ENCODE results near the gene ANKFN1. TPM values are rescaled to one million over a fixed set of nuclear protein-coding genes. Genes with fewer than 3 reads are reported as not detected.

Gene ANKFN1
- total RNA-seq, 1 donor from 2014 or later: not detected

- Histone ChIP-seq H3K9ac (ENCODE audit: low read length) (no peak overlapping the region), H3K4me2 (ENCODE audit: low read length) (no peak overlapping the region), H3K79me2 (ENCODE audit: insufficient read depth, low read length) (no peaks in the 10 kb centered on the region), H3K36me3 (ENCODE audit: insufficient read depth, low read length) (no peaks in the 10 kb centered on the region), H3K4me3 (ENCODE audit: insufficient read depth, low read depth, low read length) (no peak overlapping the region), H4K20me1 (ENCODE audit: insufficient read depth, low read length) (no peaks in the 10 kb centered on the region), H3K9me3 (ENCODE audit: insufficient read depth, low read depth, low read length) (no peaks in the 10 kb centered on the region), H3K4me1 (ENCODE audit: insufficient read depth, low read length) (no peaks in the 10 kb centered on the region), H2AFZ (ENCODE audit: low read depth, low read length) (no peak overlapping the region), H3K27ac (ENCODE audit: low read depth, low read length) (no peak overlapping the region), H3K27me3 (ENCODE audit: insufficient read depth, low read length) (no peaks in the 10 kb centered on the region)
- Mint-ChIP-seq H3K27me3 (ENCODE audit: low read depth, unreplicated experiment) (no peaks in the 10 kb centered on the region), H3K36me3 (ENCODE audit: low read depth, unreplicated experiment) (no peaks in the 10 kb centered on the region), H3K27ac (ENCODE audit: unreplicated experiment) (no peak overlapping the region), H3K4me1 (ENCODE audit: low read depth, unreplicated experiment) (peaks cover 8% of the 10 kb centered on the region), H3K9me3 (ENCODE audit: unreplicated experiment) (no peaks in the 10 kb centered on the region), H3K4me3 (ENCODE audit: unreplicated experiment) (no peak overlapping the region)
- FAIRE-seq (no peak), DNase-seq (ENCODE audit: low read depth) (no peak)
- TF ChIP-seq EZH2 (IDR thresholded peaks at IDR 0.05; ENCODE audit: insufficient read depth, low read length) (no peak), CTCF (IDR thresholded peaks at IDR 0.05; ENCODE audit: insufficient read depth, low read depth, low read length) (no peak)
These were observed 312.6 kb downstream of the ANKFN1 start for GRCh38 chr17:56465886-56466285.

- Histone ChIP-seq H3K79me2 (ENCODE audit: insufficient read depth, low read length) (no peaks in the 10 kb centered on the region), H3K4me3 (ENCODE audit: insufficient read depth, low read depth, low read length) (no peak overlapping the region), H4K20me1 (ENCODE audit: insufficient read depth, low read length) (no peaks in the 10 kb centered on the region), H3K27ac (ENCODE audit: low read depth, low read length) (no peak overlapping the region), H3K9ac (ENCODE audit: low read length) (no peak overlapping the region), H3K9me3 (ENCODE audit: insufficient read depth, low read depth, low read length) (no peaks in the 10 kb centered on the region), H3K4me1 (ENCODE audit: insufficient read depth, low read length) (no peaks in the 10 kb centered on the region), H3K4me2 (ENCODE audit: low read length) (no peak overlapping the region), H3K27me3 (ENCODE audit: insufficient read depth, low read length) (no peaks in the 10 kb centered on the region), H2AFZ (ENCODE audit: low read depth, low read length) (no peak overlapping the region), H3K36me3 (ENCODE audit: insufficient read depth, low read length) (no peaks in the 10 kb centered on the region)
- peaks cover 6% of the 10 kb centered on the region for H3K4me1 Mint-ChIP-seq (ENCODE audit: low read depth, unreplicated experiment)
- no peak overlapping the region for H3K4me3 Mint-ChIP-seq (ENCODE audit: unreplicated experiment)
- TF ChIP-seq CTCF (IDR thresholded peaks at IDR 0.05; ENCODE audit: insufficient read depth, low read depth, low read length) (no peak), EZH2 (IDR thresholded peaks at IDR 0.05; ENCODE audit: insufficient read depth, low read length) (no peak)
- no peaks in the 10 kb centered on the region for H3K36me3 Mint-ChIP-seq (ENCODE audit: low read depth, unreplicated experiment)
- no peak for FAIRE-seq
- no peak for DNase-seq (ENCODE audit: low read depth)
- peaks cover 2% of the 10 kb centered on the region for H3K9me3 Mint-ChIP-seq (ENCODE audit: unreplicated experiment)
- no peak overlapping the region for H3K27ac Mint-ChIP-seq (ENCODE audit: unreplicated experiment)
- no peaks in the 10 kb centered on the region for H3K27me3 Mint-ChIP-seq (ENCODE audit: low read depth, unreplicated experiment)
These were observed 315.6 kb downstream of the ANKFN1 start for GRCh38 chr17:56468840-56469239.

GRCh38 chr17:56471696-56472095 is 318.4 kb downstream of the ANKFN1 start:
- H2AFZ ChIP-seq (ENCODE audit: low read depth, low read length): no peak overlapping the region
- H3K4me1 ChIP-seq (ENCODE audit: insufficient read depth, low read length): no peaks in the 10 kb centered on the region
- peaks cover 2% of the 10 kb centered on the region for H3K9me3 Mint-ChIP-seq (ENCODE audit: unreplicated experiment)
- FAIRE-seq (no peak), DNase-seq (ENCODE audit: low read depth) (peak; percentile 67)
- no peak overlapping the region for H3K4me3 Mint-ChIP-seq (ENCODE audit: unreplicated experiment)
- H3K27me3 ChIP-seq (ENCODE audit: insufficient read depth, low read length): no peaks in the 10 kb centered on the region
- H3K4me2 ChIP-seq (ENCODE audit: low read length): no peak overlapping the region
- no peaks in the 10 kb centered on the region for H3K27me3 Mint-ChIP-seq (ENCODE audit: low read depth, unreplicated experiment)
- H3K36me3 ChIP-seq (ENCODE audit: insufficient read depth, low read length): no peaks in the 10 kb centered on the region
- no peaks in the 10 kb centered on the region for H3K36me3 Mint-ChIP-seq (ENCODE audit: low read depth, unreplicated experiment)
- H3K79me2 ChIP-seq (ENCODE audit: insufficient read depth, low read length): no peaks in the 10 kb centered on the region
- TF ChIP-seq EZH2 (IDR thresholded peaks at IDR 0.05; ENCODE audit: insufficient read depth, low read length) (no peak), CTCF (IDR thresholded peaks at IDR 0.05; ENCODE audit: insufficient read depth, low read depth, low read length) (no peak)
- H3K4me1 Mint-ChIP-seq (ENCODE audit: low read depth, unreplicated experiment): no peaks in the 10 kb centered on the region
- no peaks in the 10 kb centered on the region for H3K9me3 ChIP-seq (ENCODE audit: insufficient read depth, low read depth, low read length)
- no peaks in the 10 kb centered on the region for H4K20me1 ChIP-seq (ENCODE audit: insufficient read depth, low read length)
- H3K4me3 ChIP-seq (ENCODE audit: insufficient read depth, low read depth, low read length): no peak overlapping the region
- no peak overlapping the region for H3K9ac ChIP-seq (ENCODE audit: low read length)
- H3K27ac ChIP-seq (ENCODE audit: low read depth, low read length): no peak overlapping the region
- H3K27ac Mint-ChIP-seq (ENCODE audit: unreplicated experiment): no peak overlapping the region
